Islet precursor cell (in vitro differentiated cells): ENCODE data around the gene PRKAR2A.
A peak's percentile ranks its signal among the peaks of the same experiment; 100 is the strongest.
"Not testable (repeated sequence)": the region's sequence is repeated elsewhere in the genome, so short reads cannot be mapped to it uniquely, and the experiment has no call there.

Experiments
- DNase-seq: peaks from one replicate; pipeline ENCODE4 v3.0.0-alpha.2; 2018

The PRKAR2A gene

GRCh38 chr3:48835650-48836366 is 11.9 kb downstream of the PRKAR2A start:
- no peak for DNase-seq

- DNase-seq, result no peak
Observed at GRCh38 chr3:48832684-48833083, 15.0 kb downstream of the PRKAR2A start.

- peak; percentile 14 for DNase-seq
Observed at GRCh38 chr3:48830715-48831114, 17.0 kb downstream of the PRKAR2A start.

- not testable (repeated sequence) for DNase-seq
Observed at GRCh38 chr3:48829525-48829924, 18.1 kb downstream of the PRKAR2A start.

GRCh38 chr3:48827874-48828273 is 19.8 kb downstream of the PRKAR2A start:
- DNase-seq, result not testable (repeated sequence)

GRCh38 chr3:48826451-48826850 is 21.2 kb downstream of the PRKAR2A start:
- no peak for DNase-seq

GRCh38 chr3:48820612-48821324 is 26.9 kb downstream of the PRKAR2A start:
- DNase-seq, result no peak

- no peak for DNase-seq
Observed at GRCh38 chr3:48819234-48820221, 28.1 kb downstream of the PRKAR2A start.

GRCh38 chr3:48811524-48811923 is 36.1 kb downstream of the PRKAR2A start:
- DNase-seq, result no peak

- no peak for DNase-seq
Observed at GRCh38 chr3:48804930-48805329, 42.7 kb downstream of the PRKAR2A start.

- not testable (repeated sequence) for DNase-seq
Observed at GRCh38 chr3:48800831-48801230, 46.8 kb downstream of the PRKAR2A start.

GRCh38 chr3:48798998-48799397 is 48.7 kb downstream of the PRKAR2A start:
- no peak for DNase-seq

GRCh38 chr3:48797626-48798025 is 50.0 kb downstream of the PRKAR2A start:
- DNase-seq, result no peak

GRCh38 chr3:48795997-48796732 is 51.5 kb downstream of the PRKAR2A start:
- no peak for DNase-seq

GRCh38 chr3:48793484-48793883 is 54.2 kb downstream of the PRKAR2A start:
- DNase-seq, result not testable (repeated sequence)

GRCh38 chr3:48789665-48790064 is 58.0 kb downstream of the PRKAR2A start:
- DNase-seq, result no peak

GRCh38 chr3:48788544-48789162 is 59.0 kb downstream of the PRKAR2A start:
- no peak for DNase-seq

- DNase-seq, result no peak
Observed at GRCh38 chr3:48784426-48785120, 63.1 kb downstream of the PRKAR2A start.

- no peak for DNase-seq
Observed at GRCh38 chr3:48783304-48783703, 64.4 kb downstream of the PRKAR2A start.

- DNase-seq, result no peak
Observed at GRCh38 chr3:48782046-48782445, 65.6 kb downstream of the PRKAR2A start.

- not testable (repeated sequence) for DNase-seq
Observed at GRCh38 chr3:48778565-48778964, 69.1 kb downstream of the PRKAR2A start.
